Lower lobe of right lung (tissue), 2 donors: ENCODE data around the gene FZR1. TPM values are rescaled to one million over a fixed set of nuclear protein-coding genes. Genes with fewer than 3 reads are reported as not detected.
"Not testable (repeated sequence)": the region's sequence is repeated elsewhere in the genome, so short reads cannot be mapped to it uniquely, and the experiment has no call there.

Experiments used
- ATAC-seq, 2 donors: fragments of 200-7000 bp; cut with Tn5 transposase; one replicate each; pipeline ENCODE4 v1.9.1; 2020 to 2022; ENCODE audit warnings: mild to moderate bottlenecking in 2 of 2, moderate library complexity in 2 of 2
- DNase-seq: peaks from one replicate; pipeline ENCODE4 v3.0.0-alpha.2; 2020
- H3K27ac ChIP-seq: fragments of 200-600 bp; one replicate; pipeline ENCODE4 v1.8.0; 2022
- H3K27me3 ChIP-seq: fragments of 200-600 bp; one replicate; pipeline ENCODE4 v1.8.0; 2022; ENCODE audit warnings: low read depth
- H3K36me3 ChIP-seq: fragments of 200-600 bp; one replicate; pipeline ENCODE4 v1.8.0; 2022; ENCODE audit warnings: mild to moderate bottlenecking
- H3K4me1 ChIP-seq: fragments of 200-600 bp; one replicate; pipeline ENCODE4 v1.8.0; 2022
- H3K4me3 ChIP-seq: fragments of 200-600 bp; one replicate; pipeline ENCODE4 v1.8.0; 2022; ENCODE audit warnings: mild to moderate bottlenecking
- H3K9me3 ChIP-seq: fragments of 200-600 bp; one replicate; pipeline ENCODE4 v1.8.0; 2022
- CTCF ChIP-seq: fragments of 200-600 bp; IDR thresholded peaks from one replicate; pipeline ENCODE4 v1.8.0; 2022; ENCODE audit warnings: antibody characterized with exemption, mild to moderate bottlenecking
- intact Hi-C: fragments of 100-400 bp; cut with DNase I; formaldehyde crosslinking; loops from one replicate; pipeline ENCODE4 v1.11.0; 2022
- total RNA-seq: library from RNA; stranded (reverse); fragmentation: NEBNext Ultra II Directional; extraction: Animal tissue kit (Norgen Biotek cat#: 25700); gene quantifications from one replicate; pipeline ENCODE4 v1.2.1, GENCODE V29; 2021
- donor health status: DM: no; HTN: yes; CAD: no; lungs with severe emphysema.

Gene FZR1
- total RNA-seq, 1 donor from 2014 or later = 34.1 TPM

GRCh38 chr19:3580156-3580934 is 74.2 kb downstream of the FZR1 start:
- ATAC-seq (no peak), DNase-seq (no peak)
- H3K4me3 ChIP-seq = no peak overlapping the region
- H3K27ac ChIP-seq = no peak overlapping the region
- no peak for TF ChIP-seq CTCF
- intact Hi-C loops = no loop called here
- no peaks in the 10 kb centered on the region for H3K9me3 ChIP-seq
- H3K36me3 ChIP-seq = peaks cover 2% of the 10 kb centered on the region
- peaks cover 12% of the 10 kb centered on the region for H3K4me1 ChIP-seq
- peaks cover 13% of the 10 kb centered on the region for H3K27me3 ChIP-seq

- intact Hi-C loops, H3K9me3 ChIP-seq, H3K36me3 ChIP-seq, DNase-seq, H3K4me3 ChIP-seq, ATAC-seq, H3K27ac ChIP-seq: not testable (repeated sequence)
- H3K4me1 ChIP-seq = peaks cover 11% of the 10 kb centered on the region
- H3K27me3 ChIP-seq = peaks cover 25% of the 10 kb centered on the region
Observed at GRCh38 chr19:3581792-3582191, 75.7 kb downstream of the FZR1 start.

- H3K4me1 ChIP-seq, H3K9me3 ChIP-seq, H3K36me3 ChIP-seq, DNase-seq, H3K4me3 ChIP-seq, ATAC-seq, intact Hi-C loops, H3K27ac ChIP-seq: not testable (repeated sequence)
- H3K27me3 ChIP-seq = peaks cover 25% of the 10 kb centered on the region
Observed at GRCh38 chr19:3584036-3584802, 78.1 kb downstream of the FZR1 start.

GRCh38 chr19:3585301-3586126 is 79.4 kb downstream of the FZR1 start, which contains the start of gene GIPC3:
TSS of gene GIPC3 (plus strand) at chr19:3585478. CDS start at chr19:3585598, 120 bp downstream.
- ATAC-seq (peak in 1 of 2 donors; percentile 5), DNase-seq (no peak)
- H3K36me3 ChIP-seq = no peaks in the 10 kb centered on the region
- H3K27me3 ChIP-seq = peaks cover 25% of the 10 kb centered on the region
- peak within 1 kb of the TSS; percentile 54 for H3K4me3 ChIP-seq
- H3K4me1 ChIP-seq = peaks cover 10% of the 10 kb centered on the region
- H3K9me3 ChIP-seq = no peaks in the 10 kb centered on the region
- intact Hi-C loops = no loop called here
- no peak for TF ChIP-seq CTCF
- no peak within 1 kb of the TSS for H3K27ac ChIP-seq

GRCh38 chr19:3586127-3586626 is 80.1 kb downstream of the FZR1 start:
- Histone ChIP-seq H3K9me3 (no peaks in the 10 kb centered on the region), H3K4me1 (peaks cover 10% of the 10 kb centered on the region), H3K27ac (no peak overlapping the region), H3K27me3 (peaks cover 25% of the 10 kb centered on the region), H3K4me3 (peak overlapping the region; percentile 54), H3K36me3 (no peaks in the 10 kb centered on the region)
- ATAC-seq = peak; percentile 11 to 26
- peak; percentile 64 for TF ChIP-seq CTCF
- no peak for DNase-seq
- intact Hi-C loops = no loop called here
